Astrocyte (in vitro differentiated cells and primary cell): ENCODE results near the gene MAML2.

Experiments
- CTCF ChIP-seq: IDR thresholded peaks from 2 replicates; pipeline ENCODE4 v1.5.1; 2011; ENCODE audit warnings: low read depth, mild to moderate bottlenecking, inconsistent platforms, low read length, moderate library complexity; ENCODE audit not compliant: insufficient read depth
- EZH2 ChIP-seq: IDR thresholded peaks from 2 replicates; pipeline ENCODE4 v1.6.1; 2012; ENCODE audit warnings: mild to moderate bottlenecking, low read length, inconsistent platforms; ENCODE audit not compliant: insufficient read depth

DNA sequence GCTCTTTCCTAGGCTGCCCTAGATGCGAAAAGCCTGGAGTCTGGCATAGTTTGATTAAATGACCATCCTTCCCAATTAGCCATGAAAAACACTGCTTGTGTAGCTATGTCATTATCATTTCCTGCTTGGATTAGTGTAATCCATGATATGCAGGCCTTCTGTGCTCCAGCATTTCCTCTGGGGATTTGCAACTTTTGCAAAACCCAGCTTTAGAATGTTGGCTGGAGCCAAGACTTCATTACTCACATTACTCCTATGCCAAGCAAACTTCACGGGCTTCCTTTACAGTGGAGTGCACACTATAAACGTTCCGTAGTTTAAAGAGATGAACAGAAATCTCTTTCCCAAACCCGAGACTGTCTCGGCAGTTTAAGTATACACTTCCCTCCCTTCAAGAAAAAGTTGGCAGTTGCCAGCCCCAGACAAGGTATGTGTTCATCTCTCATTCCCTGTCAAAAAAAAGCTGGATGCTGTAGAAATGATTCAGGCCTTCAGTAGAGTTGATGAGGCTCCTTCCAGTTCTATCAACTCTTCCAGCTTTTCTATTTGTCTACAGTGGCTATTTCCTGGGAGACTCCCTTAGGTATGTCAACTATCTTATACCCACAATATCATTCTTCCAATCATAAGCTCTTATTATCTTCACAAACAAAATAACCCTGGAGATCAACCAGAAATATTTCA is 180.0 kb downstream of the MAML2 start:
- TF ChIP-seq CTCF (no peak), EZH2 (no peak)
